Endothelial cell of umbilical vein (primary cell): ENCODE results near the gene HSD17B7.
"Not testable (repeated sequence)": the region's sequence is repeated elsewhere in the genome, so short reads cannot be mapped to it uniquely, and the experiment has no call there.

ENCODE experiments used
- EZH2 ChIP-seq: IDR thresholded peaks from 2 replicates; pipeline ENCODE4 v1.6.1; 2012; ENCODE audit warnings: borderline replicate concordance, low read depth, mild to moderate bottlenecking, moderate library complexity, low read length, inconsistent platforms; ENCODE audit not compliant: severe bottlenecking
- JUN ChIP-seq: IDR thresholded peaks from 2 replicates; pipeline ENCODE4 v1.6.1; 2011; ENCODE audit warnings: borderline replicate concordance, low read depth; ENCODE audit not compliant: insufficient read length, insufficient read depth
- POLR2A ChIP-seq: IDR thresholded peaks from 2 replicates; pipeline ENCODE4 v1.6.1; 2012; ENCODE audit warnings: low read depth, mild to moderate bottlenecking, control low read depth, low read length
- POLR2AphosphoS5 ChIP-seq: IDR thresholded peaks from 2 replicates; pipeline ENCODE4 v1.6.1; 2012; ENCODE audit warnings: low read depth, mild to moderate bottlenecking, control low read depth, low read length, moderate library complexity; ENCODE audit not compliant: insufficient read depth
- TF ChIP-seq, protein P1 (sequence below), 2 donors: IDR thresholded peaks; 1 replicate in 1 of 2; 2 replicates in 1 of 2; pipeline ENCODE4 v1.5.1; 2011; ENCODE audit warnings: low read length in 2 of 2, mild to moderate bottlenecking in 2 of 2, moderate library complexity in 2 of 2, control low read depth in 1 of 2, inconsistent platforms in 1 of 2, low read depth in 1 of 2; ENCODE audit not compliant: insufficient read depth in 1 of 2; ENCODE audit errors: extremely low read depth in 1 of 2

DNA sequence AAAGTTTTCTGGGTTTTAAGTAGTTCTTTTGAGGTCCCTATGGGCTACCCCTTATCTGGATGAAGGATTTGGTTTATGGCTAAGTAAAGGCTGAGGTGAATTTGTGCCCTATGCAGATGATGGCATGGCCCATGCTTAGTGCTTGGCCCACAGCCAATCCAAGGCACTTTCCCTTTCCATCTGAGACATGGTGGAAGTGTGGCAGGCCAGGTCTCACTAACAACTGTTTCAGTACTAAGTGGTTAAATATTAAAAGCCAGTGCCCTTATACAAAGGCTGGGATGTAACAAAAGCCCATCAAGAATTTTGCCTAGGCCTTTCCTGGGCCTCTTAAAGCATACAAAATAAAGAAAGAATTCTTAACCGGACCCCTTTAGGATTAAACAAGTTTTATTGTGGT, 1.7 kb upstream of the HSD17B7 start:
- TF ChIP-seq EZH2, JUN, POLR2A, POLR2AphosphoS5: not testable (repeated sequence)
- TF ChIP-seq, protein P1, sequence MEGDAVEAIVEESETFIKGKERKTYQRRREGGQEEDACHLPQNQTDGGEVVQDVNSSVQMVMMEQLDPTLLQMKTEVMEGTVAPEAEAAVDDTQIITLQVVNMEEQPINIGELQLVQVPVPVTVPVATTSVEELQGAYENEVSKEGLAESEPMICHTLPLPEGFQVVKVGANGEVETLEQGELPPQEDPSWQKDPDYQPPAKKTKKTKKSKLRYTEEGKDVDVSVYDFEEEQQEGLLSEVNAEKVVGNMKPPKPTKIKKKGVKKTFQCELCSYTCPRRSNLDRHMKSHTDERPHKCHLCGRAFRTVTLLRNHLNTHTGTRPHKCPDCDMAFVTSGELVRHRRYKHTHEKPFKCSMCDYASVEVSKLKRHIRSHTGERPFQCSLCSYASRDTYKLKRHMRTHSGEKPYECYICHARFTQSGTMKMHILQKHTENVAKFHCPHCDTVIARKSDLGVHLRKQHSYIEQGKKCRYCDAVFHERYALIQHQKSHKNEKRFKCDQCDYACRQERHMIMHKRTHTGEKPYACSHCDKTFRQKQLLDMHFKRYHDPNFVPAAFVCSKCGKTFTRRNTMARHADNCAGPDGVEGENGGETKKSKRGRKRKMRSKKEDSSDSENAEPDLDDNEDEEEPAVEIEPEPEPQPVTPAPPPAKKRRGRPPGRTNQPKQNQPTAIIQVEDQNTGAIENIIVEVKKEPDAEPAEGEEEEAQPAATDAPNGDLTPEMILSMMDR (IDR thresholded peaks at IDR 0.05; ENCODE audit: extremely low read depth in 1 of 2, insufficient read depth in 1 of 2, low read depth in 1 of 2, low read length in 2 of 2), result not testable (repeated sequence)
